Trophoblast cell (in vitro differentiated cells and primary cell): Measurements from ENCODE around the gene OTOF.
A peak's percentile ranks its signal among the peaks of the same experiment; 100 is the strongest.
"Not testable (repeated sequence)": the region's sequence is repeated elsewhere in the genome, so short reads cannot be mapped to it uniquely, and the experiment has no call there.

Experiments
- DNase-seq, 2 donors: peaks; one replicate each; pipeline ENCODE4 v3.0.0-alpha.2; 2016
- H2AFZ ChIP-seq: 2 replicates; pipeline ENCODE4 v1.6.1; 2013; ENCODE audit warnings: low read length, moderate library complexity, mild to moderate bottlenecking; ENCODE audit not compliant: insufficient read depth, poor library complexity
- H2AK5ac ChIP-seq: 2 replicates; pipeline ENCODE4 v1.6.1; 2013; ENCODE audit warnings: mild to moderate bottlenecking, low read length
- H2BK120ac ChIP-seq: 2 replicates; pipeline ENCODE4 v1.6.1; 2013; ENCODE audit warnings: low read length, mild to moderate bottlenecking, moderate library complexity; ENCODE audit not compliant: insufficient read depth, poor library complexity
- H2BK12ac ChIP-seq: 2 replicates; pipeline ENCODE4 v1.6.1; 2013; ENCODE audit warnings: mild to moderate bottlenecking, low read length, moderate library complexity
- H2BK5ac ChIP-seq: 2 replicates; pipeline ENCODE4 v1.6.1; 2013; ENCODE audit warnings: low read length, low read depth, moderate library complexity, mild to moderate bottlenecking; ENCODE audit not compliant: poor library complexity
- H3K14ac ChIP-seq: 2 replicates; pipeline ENCODE4 v1.6.1; 2013; ENCODE audit warnings: mild to moderate bottlenecking, low read length
- H3K18ac ChIP-seq: 2 replicates; pipeline ENCODE4 v1.6.1; 2013; ENCODE audit warnings: mild to moderate bottlenecking, low read length
- H3K23ac ChIP-seq: 2 replicates; pipeline ENCODE4 v1.6.1; 2013; ENCODE audit warnings: low read length
- H3K27ac ChIP-seq: 2 replicates; pipeline ENCODE4 v1.5.1; 2013; ENCODE audit warnings: low read depth, mild to moderate bottlenecking, inconsistent platforms, low read length, moderate library complexity
- H3K27me3 ChIP-seq: 2 replicates; pipeline ENCODE4 v1.6.1; 2013; ENCODE audit warnings: inconsistent platforms, mild to moderate bottlenecking, low read length, moderate library complexity; ENCODE audit not compliant: insufficient read depth
- H3K36me3 ChIP-seq, 2 experiments: 1 replicate in 1 of 2; 2 replicates in 1 of 2; pipeline ENCODE4 v1.6.1; 2013; ENCODE audit warnings: low read length in 2 of 2, mild to moderate bottlenecking in 2 of 2, moderate library complexity in 1 of 2; ENCODE audit not compliant: insufficient read depth in 2 of 2, control insufficient read depth in 1 of 2
- H3K4ac ChIP-seq: 2 replicates; pipeline ENCODE4 v1.6.1; 2013; ENCODE audit warnings: low read depth, mild to moderate bottlenecking, low read length, moderate library complexity
- H3K4me1 ChIP-seq, 2 experiments: 1 replicate in 1 of 2; 2 replicates in 1 of 2; pipeline ENCODE4 v1.6.1; 2013; ENCODE audit warnings: low read length in 2 of 2, mild to moderate bottlenecking in 2 of 2, moderate library complexity in 1 of 2; ENCODE audit not compliant: insufficient read depth in 2 of 2, control insufficient read depth in 1 of 2
- H3K4me2 ChIP-seq: 2 replicates; pipeline ENCODE4 v1.6.1; 2013; ENCODE audit warnings: inconsistent platforms, mild to moderate bottlenecking, low read length, moderate library complexity
- H3K4me3 ChIP-seq: 2 replicates; pipeline ENCODE4 v1.5.1; 2013; ENCODE audit warnings: mild to moderate bottlenecking, low read depth, low read length, inconsistent platforms
- H3K79me1 ChIP-seq: one replicate; pipeline ENCODE4 v1.6.1; 2013; ENCODE audit warnings: low read length
- H3K79me2 ChIP-seq: 2 replicates; pipeline ENCODE4 v1.6.1; 2013; ENCODE audit warnings: low read length, mild to moderate bottlenecking; ENCODE audit not compliant: control insufficient read depth, insufficient read depth, poor library complexity
- H3K9ac ChIP-seq: 2 replicates; pipeline ENCODE4 v1.6.1; 2013; ENCODE audit warnings: mild to moderate bottlenecking, low read length
- H3K9me3 ChIP-seq: 2 replicates; pipeline ENCODE4 v1.6.1; 2013; ENCODE audit warnings: low read depth, mild to moderate bottlenecking, control low read depth, inconsistent platforms, low read length; ENCODE audit not compliant: insufficient read depth
- H4K12ac ChIP-seq: 2 replicates; pipeline ENCODE4 v1.6.1; 2013; ENCODE audit warnings: low read depth, mild to moderate bottlenecking, low read length, moderate library complexity
- H4K8ac ChIP-seq: 2 replicates; pipeline ENCODE4 v1.6.1; 2013; ENCODE audit warnings: low read depth, mild to moderate bottlenecking, low read length, moderate library complexity
- H4K91ac ChIP-seq: one replicate; pipeline ENCODE4 v1.6.1; 2013; ENCODE audit warnings: low read depth, mild to moderate bottlenecking, low read length, moderate library complexity
- WGBS: extraction: QIAGEN DNeasy Blood & Tissue Kit; methylation state at CpG from one replicate; pipeline ENCODE4 v1.1.7; 2013; ENCODE audit warnings: missing lambda C conversion rate; ENCODE audit not compliant: insufficient read length, insufficient coverage; ENCODE audit errors: extremely low coverage; 5-methylcytosine and 5-hydroxymethylcytosine counted together

The OTOF gene

GRCh38 chr2:26469092-26469710 is 8.7 kb downstream of the OTOF start:
- no peak overlapping the region for H3K4me3 ChIP-seq
- peak; percentile 64 to 92 for DNase-seq
- H3K27ac ChIP-seq, result no peak overlapping the region
- WGBS, result no CpG with 5 or more reads among the region's 5 CpGs
- H3K79me2 ChIP-seq, result no peaks in the 10 kb centered on the region
- no peak overlapping the region for H3K14ac ChIP-seq
- no peak overlapping the region for H2BK12ac ChIP-seq
- H2AK5ac ChIP-seq, result no peak overlapping the region
- no peak overlapping the region for H4K12ac ChIP-seq
- no peak overlapping the region for H2AFZ ChIP-seq
- no peak overlapping the region for H2BK5ac ChIP-seq
- no peak overlapping the region for H4K91ac ChIP-seq
- H3K4me2 ChIP-seq, result no peak overlapping the region
- H3K4me1 ChIP-seq, result no peaks in the 10 kb centered on the region
- peaks cover 1% of the 10 kb centered on the region for H3K79me1 ChIP-seq
- no peaks in the 10 kb centered on the region for H3K27me3 ChIP-seq
- H3K9me3 ChIP-seq, result peaks cover 9% of the 10 kb centered on the region
- H3K23ac ChIP-seq, result no peak overlapping the region
- H3K18ac ChIP-seq, result no peak overlapping the region
- H2BK120ac ChIP-seq, result no peak overlapping the region
- H3K36me3 ChIP-seq, result no peaks in the 10 kb centered on the region
- H3K4ac ChIP-seq, result no peak overlapping the region
- no peak overlapping the region for H3K9ac ChIP-seq
- no peak overlapping the region for H4K8ac ChIP-seq

GRCh38 chr2:26468544-26468943 is 9.4 kb downstream of the OTOF start:
- not testable (repeated sequence) for H2AK5ac ChIP-seq, H3K23ac ChIP-seq, H2BK5ac ChIP-seq, H3K79me2 ChIP-seq, H3K9ac ChIP-seq, H3K4me2 ChIP-seq, H4K12ac ChIP-seq, H2AFZ ChIP-seq, H3K27ac ChIP-seq, H2BK120ac ChIP-seq, H3K4ac ChIP-seq, H3K18ac ChIP-seq, H3K79me1 ChIP-seq, H4K8ac ChIP-seq, H3K14ac ChIP-seq, DNase-seq, H2BK12ac ChIP-seq, H3K36me3 ChIP-seq, H4K91ac ChIP-seq, H3K9me3 ChIP-seq, H3K4me3 ChIP-seq, H3K4me1 ChIP-seq, H3K27me3 ChIP-seq
- no CpG with 5 or more reads among the region's 1 CpG for WGBS

- Histone ChIP-seq H3K4me2 (no peak overlapping the region), H3K27ac (no peak overlapping the region), H4K91ac (no peak overlapping the region), H3K79me2 (no peaks in the 10 kb centered on the region), H3K23ac (no peak overlapping the region), H3K79me1 (peaks cover 11% of the 10 kb centered on the region), H3K18ac (no peak overlapping the region), H3K14ac (no peak overlapping the region), H2AK5ac (no peak overlapping the region), H3K9ac (no peak overlapping the region), H3K9me3 (peaks cover 5% of the 10 kb centered on the region), H3K4me1 (peaks cover 13 to 17% of the 10 kb centered on the region in 2 experiments), H3K4me3 (no peak overlapping the region), H3K27me3 (no peaks in the 10 kb centered on the region), H3K4ac (no peak overlapping the region), H2BK5ac (no peak overlapping the region), H4K8ac (no peak overlapping the region), H2AFZ (no peak overlapping the region), H2BK12ac (no peak overlapping the region), H4K12ac (no peak overlapping the region), H3K36me3 (no peaks in the 10 kb centered on the region), H2BK120ac (no peak overlapping the region)
- no CpG with 5 or more reads among the region's 22 CpGs for WGBS
- DNase-seq, result no peak
These were observed 11.1 kb downstream of the OTOF start for GRCh38 chr2:26466662-26467310.

GRCh38 chr2:26465981-26466471 is 11.9 kb downstream of the OTOF start:
- Histone ChIP-seq H3K23ac (no peak overlapping the region), H3K4ac (no peak overlapping the region), H3K4me1 (peaks cover 13 to 17% of the 10 kb centered on the region in 2 experiments), H3K79me2 (no peaks in the 10 kb centered on the region), H3K27me3 (no peaks in the 10 kb centered on the region), H3K18ac (no peak overlapping the region), H3K4me2 (no peak overlapping the region), H3K9ac (no peak overlapping the region), H3K27ac (no peak overlapping the region), H3K36me3 (no peaks in the 10 kb centered on the region), H2BK12ac (no peak overlapping the region), H2BK120ac (no peak overlapping the region), H2BK5ac (no peak overlapping the region), H4K12ac (no peak overlapping the region), H2AK5ac (no peak overlapping the region), H3K14ac (no peak overlapping the region), H4K8ac (no peak overlapping the region), H3K9me3 (peaks cover 3% of the 10 kb centered on the region), H3K79me1 (peaks cover 11% of the 10 kb centered on the region), H4K91ac (no peak overlapping the region), H2AFZ (no peak overlapping the region), H3K4me3 (no peak overlapping the region)
- DNase-seq, result no peak
- no CpG with 5 or more reads among the region's 10 CpGs for WGBS
